ENCODE data around the gene GZMB.

- TF ChIP-seq, protein P1, sequence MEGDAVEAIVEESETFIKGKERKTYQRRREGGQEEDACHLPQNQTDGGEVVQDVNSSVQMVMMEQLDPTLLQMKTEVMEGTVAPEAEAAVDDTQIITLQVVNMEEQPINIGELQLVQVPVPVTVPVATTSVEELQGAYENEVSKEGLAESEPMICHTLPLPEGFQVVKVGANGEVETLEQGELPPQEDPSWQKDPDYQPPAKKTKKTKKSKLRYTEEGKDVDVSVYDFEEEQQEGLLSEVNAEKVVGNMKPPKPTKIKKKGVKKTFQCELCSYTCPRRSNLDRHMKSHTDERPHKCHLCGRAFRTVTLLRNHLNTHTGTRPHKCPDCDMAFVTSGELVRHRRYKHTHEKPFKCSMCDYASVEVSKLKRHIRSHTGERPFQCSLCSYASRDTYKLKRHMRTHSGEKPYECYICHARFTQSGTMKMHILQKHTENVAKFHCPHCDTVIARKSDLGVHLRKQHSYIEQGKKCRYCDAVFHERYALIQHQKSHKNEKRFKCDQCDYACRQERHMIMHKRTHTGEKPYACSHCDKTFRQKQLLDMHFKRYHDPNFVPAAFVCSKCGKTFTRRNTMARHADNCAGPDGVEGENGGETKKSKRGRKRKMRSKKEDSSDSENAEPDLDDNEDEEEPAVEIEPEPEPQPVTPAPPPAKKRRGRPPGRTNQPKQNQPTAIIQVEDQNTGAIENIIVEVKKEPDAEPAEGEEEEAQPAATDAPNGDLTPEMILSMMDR (conservative IDR thresholded peaks at IDR 0.05; ENCODE audit: low read length): no peak
- TF ChIP-seq EZH2phosphoT487 (IDR thresholded peaks at IDR 0.05; ENCODE audit: borderline replicate concordance, low read depth, low read length): no peak
These were observed 2.1 kb downstream of the GZMB start for GRCh38 chr14:24631749-24632335.

All from OCI-LY7 (cell line).